NB4 (cell line): ENCODE measurements around the gene TNFAIP8.

Experiments used
- DNase-seq: peaks from one replicate; pipeline ENCODE4 v3.0.0; 2010; ENCODE audit warnings: low read depth
- H3K4me3 ChIP-seq: one replicate; pipeline ENCODE4 v1.5.1; 2011; ENCODE audit warnings: mild to moderate bottlenecking, low read depth, low read length, moderate library complexity
- CTCF ChIP-seq: IDR thresholded peaks from one replicate; pipeline ENCODE4 v1.5.1; 2012; ENCODE audit warnings: low read depth, low read length
- MAX ChIP-seq: IDR thresholded peaks from 2 replicates; pipeline ENCODE4 v1.6.1; 2011; ENCODE audit warnings: low read depth, low read length
- MYC ChIP-seq: IDR thresholded peaks from 2 replicates; pipeline ENCODE4 v1.6.1; 2011; ENCODE audit warnings: low read depth, low read length
- POLR2A ChIP-seq: IDR thresholded peaks from 2 replicates; pipeline ENCODE4 v1.6.1; 2011; ENCODE audit warnings: mild to moderate bottlenecking; ENCODE audit not compliant: insufficient read length; ENCODE audit errors: extremely low read depth

Gene TNFAIP8

GRCh38 chr5:119445544-119445943, 89.7 kb downstream of the TNFAIP8 start:
- no peak overlapping the region for H3K4me3 ChIP-seq
- TF ChIP-seq POLR2A (no peak), MYC (no peak), CTCF (no peak), MAX (no peak)
- no peak for DNase-seq
